ENCODE results near the gene HOXA13. TPM values are rescaled to one million over a fixed set of nuclear protein-coding genes. Genes with fewer than 3 reads are reported as not detected.

Gene HOXA13
- total RNA-seq, 1 experiment from 2014 or later = 1.9 TPM

GRCh38 chr7:27172315-27172774, 27.5 kb downstream of the HOXA13 start:
- DNase-seq (ENCODE audit: extremely low read depth, low read depth) = no peak

GRCh38 chr7:27171637-27172314, 28.1 kb downstream of the HOXA13 start:
- DNase-seq (ENCODE audit: extremely low read depth, low read depth) = no peak

GRCh38 chr7:27171325-27171636, 28.6 kb downstream of the HOXA13 start:
- no peak for DNase-seq (ENCODE audit: extremely low read depth, low read depth)

GRCh38 chr7:27170426-27171324, 29.2 kb downstream of the HOXA13 start:
- DNase-seq (ENCODE audit: extremely low read depth, low read depth) = no peak

- no peak for DNase-seq (ENCODE audit: extremely low read depth, low read depth)
Measured at GRCh38 chr7:27169658-27170425, 30.0 kb downstream of the HOXA13 start.

- DNase-seq (ENCODE audit: extremely low read depth, low read depth) = no peak
Measured at GRCh38 chr7:27168265-27168947, 31.5 kb downstream of the HOXA13 start.

- no peak for DNase-seq (ENCODE audit: extremely low read depth, low read depth)
Measured at GRCh38 chr7:27167916-27168264, 32.0 kb downstream of the HOXA13 start.

- DNase-seq (ENCODE audit: extremely low read depth, low read depth) = no peak
Measured at GRCh38 chr7:27166531-27167505, 33.1 kb downstream of the HOXA13 start.

- DNase-seq (ENCODE audit: extremely low read depth, low read depth) = no peak
Measured at GRCh38 chr7:27165996-27166530, 33.8 kb downstream of the HOXA13 start.

GRCh38 chr7:27165089-27165995, 34.5 kb downstream of the HOXA13 start, which contains the start of gene HOXA9:
Gene HOXA9 (minus strand): TSS chr7:27165537. CDS start chr7:27165457, 80 bp downstream.
- no peak for DNase-seq (ENCODE audit: extremely low read depth, low read depth)

- DNase-seq (ENCODE audit: extremely low read depth, low read depth) = no peak
Measured at GRCh38 chr7:27164367-27165088, 35.4 kb downstream of the HOXA13 start.

- no peak for DNase-seq (ENCODE audit: extremely low read depth, low read depth)
Measured at GRCh38 chr7:27164045-27164366, 35.9 kb downstream of the HOXA13 start.

- DNase-seq (ENCODE audit: extremely low read depth, low read depth) = no peak
Measured at GRCh38 chr7:27163288-27164044, 36.4 kb downstream of the HOXA13 start.

GRCh38 chr7:27162561-27163287, 37.2 kb downstream of the HOXA13 start:
- no peak for DNase-seq (ENCODE audit: extremely low read depth, low read depth)

GRCh38 chr7:27161721-27162560, 38.0 kb downstream of the HOXA13 start:
- no peak for DNase-seq (ENCODE audit: extremely low read depth, low read depth)
